Activated CD4-positive, alpha-beta T cell treated with anti-CD3 and anti-CD28 coated beads for 36 hours (primary cell): ENCODE measurements around the gene CHP1. TPM values are rescaled to one million over a fixed set of nuclear protein-coding genes. Genes with fewer than 3 reads are reported as not detected.
A peak's percentile ranks its signal among the peaks of the same experiment; 100 is the strongest.
"Not testable (repeated sequence)": the region's sequence is repeated elsewhere in the genome, so short reads cannot be mapped to it uniquely, and the experiment has no call there.

Source experiments
- ATAC-seq: fragments of 200-7000 bp; cut with Tn5 transposase; one replicate; pipeline ENCODE4 v1.10.0; 2021; ENCODE audit warnings: mild to moderate bottlenecking, moderate library complexity
- CTCF ChIA-PET: fragments of 350-600 bp; sonication (Branson Sonifier 250); formaldehyde crosslinking; loops from one replicate; lab custom pipeline; 2021; ENCODE audit warnings: antibody characterized with exemption; lab: Charles Lee
- POLR2A ChIA-PET: fragments of 350-600 bp; sonication (Branson Sonifier 250); formaldehyde crosslinking; loops from one replicate; lab custom pipeline; 2021; ENCODE audit warnings: antibody characterized with exemption, inconsistent platforms; lab: Charles Lee
- DNase-seq: peaks from one replicate; pipeline ENCODE4 v3.0.0-alpha.2; 2020
- H3K27ac Mint-ChIP-seq: one replicate; pipeline ENCODE4 v1.8.0; 2021; ENCODE audit warnings: mixed read lengths
- H3K27me3 Mint-ChIP-seq: one replicate; pipeline ENCODE4 v1.8.0; 2021; ENCODE audit warnings: mixed read lengths
- H3K36me3 Mint-ChIP-seq: one replicate; pipeline ENCODE4 v1.8.0; 2021; ENCODE audit warnings: low read depth, mixed read lengths
- H3K4me1 Mint-ChIP-seq: one replicate; pipeline ENCODE4 v1.8.0; 2021; ENCODE audit warnings: mixed read lengths
- H3K4me3 Mint-ChIP-seq: one replicate; pipeline ENCODE4 v1.8.0; 2021; ENCODE audit warnings: mild to moderate bottlenecking, moderate library complexity, mixed read lengths
- H3K9me3 Mint-ChIP-seq: one replicate; pipeline ENCODE4 v1.8.0; 2021; ENCODE audit warnings: low read depth, mixed read lengths
- intact Hi-C, 2 experiments: fragments of 100-400 bp; cut with DNase I in 1 of 2; cut with micrococcal nuclease in 1 of 2; formaldehyde crosslinking; loops; one replicate each; pipeline versions ENCODE4 v1.14.2 to v1.15.1; 2022 to 2024; cut with DNase I, micrococcal nuclease
- total RNA-seq, 2 experiments: library from RNA; stranded (reverse); gene quantifications; one replicate each; pipeline ENCODE4 v1.2.3, GENCODE V29; 2021

Gene CHP1
- total RNA-seq, 2 experiments from 2014 or later, result 32.7 to 34.5 TPM

- H3K27me3 Mint-ChIP-seq, ATAC-seq, H3K9me3 Mint-ChIP-seq, DNase-seq: not testable (repeated sequence)
- H3K4me3 Mint-ChIP-seq, result peak overlapping the region; percentile 90
- peaks cover 36% of the 10 kb centered on the region for H3K36me3 Mint-ChIP-seq
- ChIA-PET CTCF (interaction anchor here (1.2 kb wide), 1 partner anchor 378 kb away, joined by 4 read pairs; no protein-coding TSS in a partner anchor), POLR2A (interaction anchor here (1.9 kb wide), 1 partner anchor 51 kb away, joined by 8 read pairs; the partner anchor contains the start of genes NUSAP1 and OIP5)
- peaks cover 33% of the 10 kb centered on the region for H3K4me1 Mint-ChIP-seq
- H3K27ac Mint-ChIP-seq, result peak overlapping the region; percentile 93
- intact Hi-C loops, result loop anchor here (5.0 to 10.0 kb wide), 2 partner anchors 168 to 375 kb away; partner anchors contain the start of gene INO80 (in 1 of the 2)
Measured at GRCh38 chr15:41282436-41282835, 51.4 kb downstream of the CHP1 start.

- not testable (repeated sequence) for DNase-seq
Measured at GRCh38 chr15:41282980-41283652, 52.0 kb downstream of the CHP1 start.

GRCh38 chr15:41283653-41284426, 52.8 kb downstream of the CHP1 start:
- ATAC-seq, result peak; percentile 98
- H3K4me3 Mint-ChIP-seq, result peak overlapping the region; percentile 90
- peaks cover 42% of the 10 kb centered on the region for H3K4me1 Mint-ChIP-seq
- intact Hi-C loops, result loop anchor here (1.0 to 10.0 kb wide), 11 partner anchors 48 to 390 kb away; partner anchors contain the start of genes CHP1 (in 2 of the 2), INO80 (in 2 of the 2), NUSAP1 (in 2 of the 2) and OIP5 (in 2 of the 2)
- H3K27ac Mint-ChIP-seq, result peak overlapping the region; percentile 95
- H3K36me3 Mint-ChIP-seq, result peaks cover 48% of the 10 kb centered on the region
- CTCF ChIA-PET, result interaction anchor here (0.8 to 1.2 kb wide), 2 partner anchors 53 to 379 kb away, joined by 4 read pairs; partner anchors contain the start of gene CHP1
- POLR2A ChIA-PET, result interaction anchor here (0.7 to 1.9 kb wide), 6 partner anchors 41 to 1365 kb away, joined by 3 to 8 read pairs (median 4); partner anchors contain the start of genes CHP1, EXD1, NUSAP1 and OIP5
- DNase-seq, result peak; percentile 98
- H3K9me3 Mint-ChIP-seq, result no peaks in the 10 kb centered on the region
- H3K27me3 Mint-ChIP-seq, result no peaks in the 10 kb centered on the region

More at GRCh38 chr15:41282980-41283652, 52.0 kb downstream of the CHP1 start:
- intact Hi-C loops, result loop anchor here (1.0 to 10.0 kb wide), 10 partner anchors 49 to 389 kb away; partner anchors contain the start of genes INO80 (in 2 of the 2), NUSAP1 (in 2 of the 2), OIP5 (in 2 of the 2) and CHAC1 (in 1 of the 2)
- POLR2A ChIA-PET, result interaction anchor here (0.7 to 1.9 kb wide), 5 partner anchors 50 to 1364 kb away, joined by 3 to 8 read pairs (median 4); partner anchors contain the start of genes CHP1, EXD1, NUSAP1 and OIP5
- not testable (repeated sequence) for H3K27me3 Mint-ChIP-seq, ATAC-seq, H3K9me3 Mint-ChIP-seq
- CTCF ChIA-PET, result interaction anchor here (0.8 to 1.2 kb wide), 2 partner anchors 52 to 379 kb away, joined by 4 read pairs; partner anchors contain the start of gene CHP1
- peaks cover 35% of the 10 kb centered on the region for H3K4me1 Mint-ChIP-seq
- peak overlapping the region; percentile 90 for H3K4me3 Mint-ChIP-seq
- H3K27ac Mint-ChIP-seq, result peak overlapping the region; percentile 93
- peaks cover 41% of the 10 kb centered on the region for H3K36me3 Mint-ChIP-seq

GRCh38 chr15:41284427-41285177, 53.5 kb downstream of the CHP1 start:
- ATAC-seq, result no peak
- intact Hi-C loops, result loop anchor here (1.0 to 10.0 kb wide), 4 partner anchors 53 to 377 kb away; partner anchors contain the start of genes CHP1 (in 1 of the 2), INO80 (in 1 of the 2) and RTF1 (in 1 of the 2)
- no peak for DNase-seq
- H3K27ac Mint-ChIP-seq, result peak overlapping the region; percentile 95
- no peaks in the 10 kb centered on the region for H3K27me3 Mint-ChIP-seq
- peaks cover 51% of the 10 kb centered on the region for H3K36me3 Mint-ChIP-seq
- H3K9me3 Mint-ChIP-seq, result no peaks in the 10 kb centered on the region
- ChIA-PET CTCF (interaction anchor here (0.6 to 1.5 kb wide), 2 partner anchors 54 to 1190 kb away, joined by 3 to 4 read pairs; partner anchors contain the start of genes CHP1 and EXD1), POLR2A (interaction anchor here (0.6 to 1.9 kb wide), 5 partner anchors 49 to 1291 kb away, joined by 3 to 8 read pairs (median 4); partner anchors contain the start of genes NUSAP1, OIP5 and STARD9)
- peaks cover 42% of the 10 kb centered on the region for H3K4me1 Mint-ChIP-seq
- H3K4me3 Mint-ChIP-seq, result peak overlapping the region; percentile 90

GRCh38 chr15:41285285-41285684, 54.2 kb downstream of the CHP1 start:
- DNase-seq, result no peak
- ChIA-PET CTCF (interaction anchor here (0.6 to 1.5 kb wide), 6 partner anchors 10 to 1189 kb away, joined by 3 to 4 read pairs (median 3); partner anchors contain the start of genes CHP1 and EXD1), POLR2A (interaction anchor here (0.7 to 1.0 kb wide), 2 partner anchors 138 to 1290 kb away, joined by 4 read pairs; partner anchors contain the start of gene STARD9)
- peak overlapping the region; percentile 95 for H3K27ac Mint-ChIP-seq
- peaks cover 42% of the 10 kb centered on the region for H3K4me1 Mint-ChIP-seq
- H3K36me3 Mint-ChIP-seq, result peaks cover 49% of the 10 kb centered on the region
- peak overlapping the region; percentile 90 for H3K4me3 Mint-ChIP-seq
- no peak for ATAC-seq
- H3K27me3 Mint-ChIP-seq, result no peaks in the 10 kb centered on the region
- intact Hi-C loops, result loop anchor here in 1 of 2 experiments (10.0 kb wide), 1 partner anchor 170 kb away; the partner anchor contains the start of gene INO80
- no peaks in the 10 kb centered on the region for H3K9me3 Mint-ChIP-seq

- ChIA-PET CTCF (interaction anchor here (1.1 kb wide), 2 partner anchors 46 to 391 kb away, joined by 3 read pairs; partner anchors contain the start of genes NUSAP1 and OIP5), POLR2A (no interaction called here)
- no peak for ATAC-seq
- DNase-seq, result no peak
- no peaks in the 10 kb centered on the region for H3K27me3 Mint-ChIP-seq
- intact Hi-C loops, result loop anchor here in 1 of 2 experiments (10.0 kb wide), 1 partner anchor 172 kb away; the partner anchor contains the start of gene INO80
- no peak overlapping the region for H3K27ac Mint-ChIP-seq
- H3K36me3 Mint-ChIP-seq, result peaks cover 54% of the 10 kb centered on the region
- no peak overlapping the region for H3K4me3 Mint-ChIP-seq
- peaks cover 47% of the 10 kb centered on the region for H3K4me1 Mint-ChIP-seq
- no peaks in the 10 kb centered on the region for H3K9me3 Mint-ChIP-seq
Measured at GRCh38 chr15:41286665-41287333, 55.7 kb downstream of the CHP1 start.

GRCh38 chr15:41288464-41288863, 57.4 kb downstream of the CHP1 start:
- intact Hi-C loops, result loop anchor here in 1 of 2 experiments (10.0 kb wide), 1 partner anchor 174 kb away; the partner anchor contains the start of gene INO80
- CTCF ChIA-PET, result interaction anchor here (0.9 kb wide), 1 partner anchor 104 kb away, joined by 3 read pairs; no protein-coding TSS in a partner anchor
- Mint-ChIP-seq H3K36me3 (peaks cover 58% of the 10 kb centered on the region), H3K4me1 (peaks cover 37% of the 10 kb centered on the region), H3K27me3 (no peaks in the 10 kb centered on the region), H3K4me3 (no peak overlapping the region), H3K9me3 (no peaks in the 10 kb centered on the region), H3K27ac (peak overlapping the region; percentile 58)
- POLR2A ChIA-PET, result interaction anchor here (1.0 kb wide), 1 partner anchor 44 kb away, joined by 3 read pairs; the partner anchor contains the start of gene OIP5
- ATAC-seq (no peak), DNase-seq (no peak)

- H3K9me3 Mint-ChIP-seq, result no peaks in the 10 kb centered on the region
- no peak overlapping the region for H3K4me3 Mint-ChIP-seq
- intact Hi-C loops, result loop anchor here in 1 of 2 experiments (10.0 kb wide), 1 partner anchor 175 kb away; the partner anchor contains the start of gene INO80
- DNase-seq (no peak), ATAC-seq (no peak)
- CTCF ChIA-PET, result interaction anchor here (1.2 kb wide), 1 partner anchor 13 kb away, joined by 3 read pairs; no protein-coding TSS in a partner anchor
- peaks cover 58% of the 10 kb centered on the region for H3K36me3 Mint-ChIP-seq
- no peaks in the 10 kb centered on the region for H3K27me3 Mint-ChIP-seq
- no peak overlapping the region for H3K27ac Mint-ChIP-seq
- peaks cover 33% of the 10 kb centered on the region for H3K4me1 Mint-ChIP-seq
- POLR2A ChIA-PET, result no interaction called here
Measured at GRCh38 chr15:41289953-41290352, 58.9 kb downstream of the CHP1 start.

- Mint-ChIP-seq H3K4me3 (no peak overlapping the region), H3K4me1 (peaks cover 22% of the 10 kb centered on the region), H3K27me3 (no peaks in the 10 kb centered on the region), H3K9me3 (no peaks in the 10 kb centered on the region), H3K27ac (no peak overlapping the region), H3K36me3 (peaks cover 51% of the 10 kb centered on the region)
- DNase-seq (no peak), ATAC-seq (peak; percentile 57)
- intact Hi-C loops, result no loop called here
- ChIA-PET CTCF (interaction anchor here (0.5 to 1.2 kb wide), 3 partner anchors 15 to 519 kb away, joined by 3 to 4 read pairs (median 3); no protein-coding TSS in a partner anchor), POLR2A (interaction anchor here (0.6 kb wide), 1 partner anchor 139 kb away, joined by 10 read pairs; no protein-coding TSS in a partner anchor)
Measured at GRCh38 chr15:41291065-41291631, 60.1 kb downstream of the CHP1 start.
